Stimulated activated CD4-positive, alpha-beta T cell treated with anti-CD3 and anti-CD28 coated beads, Interleukin-1b, Interleukin-23, amount 100 ng/mL, for 24 hours (primary cell): ENCODE results near the gene SP6.

Experiments used
- DNase-seq, 4 experiments: peaks; one replicate each; pipeline ENCODE4 v3.0.0-alpha.2; 2020; ENCODE audit warnings: low read depth in 4 of 4, low spot score in 1 of 4

Gene SP6

GRCh38 chr17:47856830-47857229, 5.9 kb upstream of the SP6 start:
- DNase-seq, result no peak

GRCh38 chr17:47855737-47856136, 4.8 kb upstream of the SP6 start:
- no peak for DNase-seq

GRCh38 chr17:47853616-47854015, 2.7 kb upstream of the SP6 start:
- DNase-seq, result no peak

- no peak for DNase-seq
These were observed 1.4 kb upstream of the SP6 start for GRCh38 chr17:47852113-47852949.

- DNase-seq, result no peak
These were observed 775 bp upstream of the SP6 start for GRCh38 chr17:47851764-47852112.

GRCh38 chr17:47850373-47850691, 631 bp downstream of the SP6 start:
- DNase-seq, result no peak

- no peak for DNase-seq
These were observed 2.8 kb downstream of the SP6 start for GRCh38 chr17:47848198-47848513.

GRCh38 chr17:47847341-47848197, 3.4 kb downstream of the SP6 start:
- DNase-seq, result no peak

- no peak for DNase-seq
These were observed 4.1 kb downstream of the SP6 start for GRCh38 chr17:47846716-47847340.

GRCh38 chr17:47845716-47846075, 5.3 kb downstream of the SP6 start:
- no peak for DNase-seq

- DNase-seq, result no peak
These were observed 5.9 kb downstream of the SP6 start for GRCh38 chr17:47844814-47845715.

GRCh38 chr17:47844227-47844626, 6.7 kb downstream of the SP6 start:
- DNase-seq, result no peak

GRCh38 chr17:47843391-47843730, 7.6 kb downstream of the SP6 start:
- DNase-seq, result no peak

- no peak for DNase-seq
These were observed 9.3 kb downstream of the SP6 start for GRCh38 chr17:47841488-47842291.

- DNase-seq, result peak; percentile 73 to 87 (median 82)
These were observed 10.0 kb downstream of the SP6 start, which contains the start of gene SCRN2 for GRCh38 chr17:47840742-47841487. Gene SCRN2, minus strand, starts transcription at chr17:47841273. Its CDS starts 430 bp downstream, at chr17:47840843.

GRCh38 chr17:47840001-47840741, 10.8 kb downstream of the SP6 start:
- DNase-seq, result no peak

- no peak for DNase-seq
These were observed 11.9 kb downstream of the SP6 start for GRCh38 chr17:47839071-47839470.

- no peak for DNase-seq
These were observed 12.3 kb downstream of the SP6 start for GRCh38 chr17:47838636-47839035.

GRCh38 chr17:47837401-47838039, 13.4 kb downstream of the SP6 start:
- no peak for DNase-seq
